ENCODE results near the gene ECSCR.

DNA sequence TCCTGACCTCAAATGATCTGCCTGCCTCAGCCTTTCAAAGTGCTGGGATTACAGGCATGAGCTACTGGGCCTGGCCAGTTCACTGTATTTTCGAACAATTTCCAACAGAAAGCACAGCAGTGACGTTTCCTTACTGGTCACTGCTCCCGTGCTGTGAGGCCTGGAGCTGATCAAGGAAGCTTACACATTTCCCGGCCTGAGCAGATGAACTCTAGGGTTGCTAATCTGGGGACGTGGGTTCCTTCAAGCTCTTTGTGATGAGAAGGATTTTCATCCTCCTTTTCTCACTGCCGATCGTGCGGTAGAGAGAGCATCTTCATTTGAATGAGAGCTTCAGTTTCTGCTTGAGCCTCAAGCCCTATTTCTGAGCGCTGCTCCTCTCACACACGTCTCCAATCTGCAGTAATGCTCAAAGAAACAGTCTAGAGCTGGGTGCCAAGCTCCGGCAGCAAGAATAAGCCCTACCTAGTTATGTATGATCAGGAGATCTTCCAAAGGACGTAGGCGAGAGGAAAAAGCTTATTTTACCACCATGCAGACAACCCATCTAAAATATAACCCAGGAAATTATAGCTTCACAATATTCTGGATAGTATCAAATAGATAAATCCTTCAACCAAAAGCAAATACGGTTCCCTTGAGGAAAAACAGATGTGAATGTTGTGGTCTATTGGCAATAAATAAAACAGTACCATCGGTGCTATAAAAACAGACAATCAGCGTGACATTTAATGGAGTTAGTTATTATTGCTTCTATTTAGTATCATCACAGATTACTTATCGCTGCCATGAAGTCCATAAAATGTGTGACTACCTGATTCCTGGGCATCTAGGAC is 51.3 kb downstream of the ECSCR start:
- TF ChIP-seq, protein P1, sequence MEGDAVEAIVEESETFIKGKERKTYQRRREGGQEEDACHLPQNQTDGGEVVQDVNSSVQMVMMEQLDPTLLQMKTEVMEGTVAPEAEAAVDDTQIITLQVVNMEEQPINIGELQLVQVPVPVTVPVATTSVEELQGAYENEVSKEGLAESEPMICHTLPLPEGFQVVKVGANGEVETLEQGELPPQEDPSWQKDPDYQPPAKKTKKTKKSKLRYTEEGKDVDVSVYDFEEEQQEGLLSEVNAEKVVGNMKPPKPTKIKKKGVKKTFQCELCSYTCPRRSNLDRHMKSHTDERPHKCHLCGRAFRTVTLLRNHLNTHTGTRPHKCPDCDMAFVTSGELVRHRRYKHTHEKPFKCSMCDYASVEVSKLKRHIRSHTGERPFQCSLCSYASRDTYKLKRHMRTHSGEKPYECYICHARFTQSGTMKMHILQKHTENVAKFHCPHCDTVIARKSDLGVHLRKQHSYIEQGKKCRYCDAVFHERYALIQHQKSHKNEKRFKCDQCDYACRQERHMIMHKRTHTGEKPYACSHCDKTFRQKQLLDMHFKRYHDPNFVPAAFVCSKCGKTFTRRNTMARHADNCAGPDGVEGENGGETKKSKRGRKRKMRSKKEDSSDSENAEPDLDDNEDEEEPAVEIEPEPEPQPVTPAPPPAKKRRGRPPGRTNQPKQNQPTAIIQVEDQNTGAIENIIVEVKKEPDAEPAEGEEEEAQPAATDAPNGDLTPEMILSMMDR (IDR thresholded peaks at IDR 0.05) = no peak
- no peak for TF ChIP-seq POLR2A (IDR thresholded peaks at IDR 0.05)

Measured in testis (tissue), 2 donors.